ENCODE measurements around the gene AP5B1.
A peak's percentile ranks its signal among the peaks of the same experiment; 100 is the strongest.

Gene AP5B1

DNA sequence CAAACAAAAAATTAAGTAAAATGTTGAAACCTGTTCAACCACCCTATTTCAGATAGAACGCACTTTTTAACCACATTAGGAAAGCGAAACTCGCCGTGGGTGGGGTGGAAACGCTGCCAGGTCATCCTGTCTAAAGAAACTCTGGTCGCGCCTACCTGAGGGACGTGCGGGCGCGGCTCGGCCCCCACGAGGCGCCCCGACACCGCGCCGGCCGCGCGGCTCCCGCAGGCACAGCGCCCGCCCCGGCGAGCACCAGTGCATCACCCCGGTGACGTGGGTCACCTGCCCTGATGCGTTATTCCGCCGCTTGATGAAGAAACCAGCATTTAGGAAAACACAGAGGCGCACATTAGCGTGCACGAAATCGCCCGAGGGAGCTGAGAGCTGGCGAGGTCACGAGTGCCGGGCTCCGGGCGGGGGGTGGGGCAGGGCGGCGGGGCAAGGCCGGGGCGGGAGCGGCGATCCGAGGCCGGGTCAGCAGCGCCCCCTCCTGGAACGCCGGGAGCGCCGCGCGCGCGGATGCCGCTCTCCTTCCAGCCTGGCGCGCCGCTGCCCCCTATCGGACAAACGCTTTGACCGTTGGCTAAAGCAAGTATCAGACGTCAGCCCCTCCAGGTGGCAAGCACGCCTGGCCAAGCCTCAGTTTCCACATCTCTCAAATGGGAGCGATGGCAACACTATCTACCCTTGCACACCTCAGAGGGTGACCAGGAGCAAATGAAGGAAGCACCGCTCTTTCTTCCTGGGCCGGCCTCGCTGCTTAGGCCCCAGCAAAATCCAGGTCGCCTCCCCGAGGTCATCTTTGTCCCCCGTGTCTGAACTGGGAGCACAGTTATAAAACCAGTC, 37.3 kb upstream of the AP5B1 start:
- ChIA-PET POLR2A (no interaction called here), CTCF (interaction anchor here (0.7 to 7.6 kb wide), 39 partner anchors 9 to 212 kb away, joined by 3 to 145 read pairs (median 5); partner anchors contain the start of genes AP5B1, CCDC85B, KAT5 and MUS81)
- peak; percentile 95 for DNase-seq (ENCODE audit: extremely low spot score)
- TF ChIP-seq, protein P1, sequence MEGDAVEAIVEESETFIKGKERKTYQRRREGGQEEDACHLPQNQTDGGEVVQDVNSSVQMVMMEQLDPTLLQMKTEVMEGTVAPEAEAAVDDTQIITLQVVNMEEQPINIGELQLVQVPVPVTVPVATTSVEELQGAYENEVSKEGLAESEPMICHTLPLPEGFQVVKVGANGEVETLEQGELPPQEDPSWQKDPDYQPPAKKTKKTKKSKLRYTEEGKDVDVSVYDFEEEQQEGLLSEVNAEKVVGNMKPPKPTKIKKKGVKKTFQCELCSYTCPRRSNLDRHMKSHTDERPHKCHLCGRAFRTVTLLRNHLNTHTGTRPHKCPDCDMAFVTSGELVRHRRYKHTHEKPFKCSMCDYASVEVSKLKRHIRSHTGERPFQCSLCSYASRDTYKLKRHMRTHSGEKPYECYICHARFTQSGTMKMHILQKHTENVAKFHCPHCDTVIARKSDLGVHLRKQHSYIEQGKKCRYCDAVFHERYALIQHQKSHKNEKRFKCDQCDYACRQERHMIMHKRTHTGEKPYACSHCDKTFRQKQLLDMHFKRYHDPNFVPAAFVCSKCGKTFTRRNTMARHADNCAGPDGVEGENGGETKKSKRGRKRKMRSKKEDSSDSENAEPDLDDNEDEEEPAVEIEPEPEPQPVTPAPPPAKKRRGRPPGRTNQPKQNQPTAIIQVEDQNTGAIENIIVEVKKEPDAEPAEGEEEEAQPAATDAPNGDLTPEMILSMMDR (IDR thresholded peaks at IDR 0.05; ENCODE audit: control extremely low read depth, extremely low read depth, low read depth, missing control alignments) = peak; percentile 100

DNA sequence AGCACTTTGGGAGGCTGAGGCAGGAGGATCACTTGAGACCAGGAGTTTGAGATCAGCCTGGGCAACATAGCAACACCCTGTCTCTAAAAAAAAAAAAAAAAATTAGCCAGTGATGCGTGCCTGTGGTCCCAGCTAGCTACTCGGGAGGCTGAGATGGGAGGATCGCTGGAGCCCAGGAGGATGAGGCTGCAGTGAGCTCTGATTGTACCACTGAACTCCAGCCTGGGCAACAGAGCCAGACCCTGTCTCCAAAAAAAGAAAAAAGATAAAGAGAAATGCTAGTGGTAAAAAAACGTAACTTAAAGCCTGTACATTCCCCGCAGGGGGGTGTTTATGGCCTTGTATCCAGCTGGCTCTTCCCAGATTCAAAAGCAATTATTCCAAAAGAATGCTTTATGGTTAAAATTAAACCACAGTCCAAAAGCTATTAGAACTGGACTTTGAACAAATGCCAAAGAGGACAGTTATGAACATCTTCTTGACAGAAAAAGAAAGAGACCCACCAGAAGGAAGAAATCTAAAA, 36.6 kb upstream of the AP5B1 start:
- CTCF ChIA-PET = interaction anchor here (0.6 to 7.6 kb wide), 25 partner anchors 9 to 611 kb away, joined by 3 to 145 read pairs (median 6); partner anchors contain the start of genes AP5B1, KAT5, MUS81 and RNASEH2C
- POLR2A ChIA-PET = no interaction called here
- TF ChIP-seq, protein P1 (IDR thresholded peaks at IDR 0.05; ENCODE audit: control extremely low read depth, extremely low read depth, low read depth, missing control alignments) = no peak
- no peak for DNase-seq (ENCODE audit: extremely low spot score)

- POLR2A ChIA-PET = no interaction called here
- DNase-seq (ENCODE audit: extremely low spot score) = no peak
- TF ChIP-seq, protein P1 (IDR thresholded peaks at IDR 0.05; ENCODE audit: control extremely low read depth, extremely low read depth, low read depth, missing control alignments) = no peak
- CTCF ChIA-PET = interaction anchor here (0.6 to 7.6 kb wide), 15 partner anchors 8 to 612 kb away, joined by 3 to 145 read pairs (median 17); partner anchors contain the start of genes AP5B1, KAT5, RNASEH2C and SNX32
Observed at GRCh38 chr11:65816696-65817095, 35.9 kb upstream of the AP5B1 start.

DNA sequence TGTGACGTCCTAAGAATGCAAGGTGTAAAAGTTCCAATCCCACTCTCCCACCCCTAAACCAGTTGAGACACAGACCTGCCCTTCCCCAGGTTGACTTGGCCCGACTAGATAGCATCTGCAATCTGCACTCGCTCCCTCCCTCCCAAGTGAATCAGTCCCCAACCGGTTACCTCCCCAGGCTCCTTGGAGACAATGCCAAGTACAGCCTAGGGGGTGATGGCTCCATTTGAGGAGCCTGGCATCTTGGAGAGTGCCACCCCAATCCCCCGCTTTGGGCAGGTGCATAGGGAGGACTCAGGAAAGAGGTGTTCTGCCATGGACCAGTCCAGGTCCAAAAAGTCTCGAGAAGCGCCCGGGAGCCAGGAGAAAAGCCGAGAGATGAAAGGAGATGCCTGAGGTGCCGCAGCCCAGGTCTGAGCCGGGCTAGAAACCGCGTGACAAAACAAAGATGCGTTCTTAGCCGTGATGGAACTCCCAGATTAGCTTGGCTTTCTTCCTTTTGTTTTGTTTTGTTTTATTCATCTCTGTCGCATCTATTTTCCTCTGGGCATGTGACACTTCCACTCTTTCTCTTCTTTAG, 34.3 kb upstream of the AP5B1 start:
- CTCF ChIA-PET = interaction anchor here (0.9 to 7.6 kb wide), 5 partner anchors 15 to 189 kb away, joined by 3 to 145 read pairs (median 25); partner anchors contain the start of genes AP5B1 and KAT5
- TF ChIP-seq, protein P1 (IDR thresholded peaks at IDR 0.05; ENCODE audit: control extremely low read depth, extremely low read depth, low read depth, missing control alignments) = no peak
- POLR2A ChIA-PET = no interaction called here
- DNase-seq (ENCODE audit: extremely low spot score) = no peak

DNA sequence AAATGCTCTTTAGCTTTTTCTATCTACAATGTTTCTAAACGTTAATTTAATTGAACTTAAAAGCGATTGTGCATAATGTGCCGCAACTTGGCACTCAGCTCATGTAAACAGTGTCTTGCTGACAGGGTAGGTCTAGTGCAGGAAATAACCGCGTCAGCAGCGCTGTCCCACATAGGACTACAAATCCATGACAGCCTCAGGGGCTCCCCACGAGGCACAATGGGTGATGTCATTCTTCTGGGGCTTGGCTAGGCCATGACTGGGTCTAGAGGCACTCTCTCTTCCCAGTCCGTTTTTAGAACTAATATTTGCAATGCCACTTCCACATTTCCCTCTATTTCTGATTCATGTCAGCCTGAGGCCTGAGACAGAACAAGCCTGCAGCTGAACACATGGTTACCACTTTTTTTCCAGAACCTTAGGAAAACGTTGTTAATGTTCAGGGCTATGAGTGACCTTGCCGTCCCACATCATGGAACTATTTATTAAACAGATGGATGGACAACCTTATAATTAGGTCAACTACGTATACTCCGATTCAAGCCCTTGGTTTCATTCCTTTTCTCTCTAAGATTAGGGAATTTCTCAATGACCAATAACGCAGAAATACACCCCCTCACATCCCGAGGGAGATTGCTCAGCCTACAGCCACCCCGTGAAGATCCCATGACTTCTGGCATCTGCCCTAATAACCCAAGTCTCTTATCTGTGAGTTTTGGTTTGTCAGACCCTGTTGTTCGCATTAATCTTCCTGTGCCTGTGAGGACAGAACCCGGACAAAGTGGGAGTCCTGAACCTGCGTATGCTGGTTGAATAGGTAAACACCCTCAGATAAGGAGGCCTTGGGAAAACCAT, 33.6 kb upstream of the AP5B1 start:
- ChIA-PET POLR2A (no interaction called here), CTCF (interaction anchor here (1.4 to 7.6 kb wide), 6 partner anchors 35 to 188 kb away, joined by 3 to 145 read pairs (median 16); partner anchors contain the start of genes AP5B1, KAT5 and MUS81)
- no peak for DNase-seq (ENCODE audit: extremely low spot score)
- TF ChIP-seq, protein P1 (IDR thresholded peaks at IDR 0.05; ENCODE audit: control extremely low read depth, extremely low read depth, low read depth, missing control alignments) = no peak

All from GM10248 (cell line).